PFSK-1 (cell line): ENCODE data around the gene CDA.

ENCODE experiments used
- FOXP2 ChIP-seq: optimal IDR thresholded peaks from 2 replicates; pipeline ENCODE3; 2011; ENCODE audit warnings: borderline replicate concordance, control low read depth, inconsistent platforms; ENCODE audit not compliant: insufficient read depth; ENCODE audit errors: extremely low read length, extremely low read depth
- POLR2AphosphoS5 ChIP-seq: IDR thresholded peaks from 2 replicates; pipeline ENCODE4 v1.6.1; 2012; ENCODE audit warnings: low read depth, mild to moderate bottlenecking, control low read depth, low read length, moderate library complexity
- SIN3A ChIP-seq: IDR thresholded peaks from 2 replicates; pipeline ENCODE4 v1.6.1; 2012; ENCODE audit warnings: mild to moderate bottlenecking, low read length, moderate library complexity, borderline replicate concordance; ENCODE audit not compliant: insufficient read depth
- TAF1 ChIP-seq: IDR thresholded peaks from 2 replicates; pipeline ENCODE4 v1.6.1; 2012; ENCODE audit warnings: low read length, control low read depth, borderline replicate concordance; ENCODE audit not compliant: insufficient read depth
- TF ChIP-seq, protein P1 (sequence below), 2 experiments: IDR thresholded peaks; 2 replicates each; pipeline versions ENCODE4 v1.6.1 to v1.8.0; 2011 to 2012; ENCODE audit warnings: low read depth in 2 of 2, low read length in 2 of 2, control low read depth in 1 of 2, inconsistent platforms in 1 of 2, mild to moderate bottlenecking in 1 of 2, moderate library complexity in 1 of 2; ENCODE audit not compliant: insufficient read depth in 1 of 2

DNA sequence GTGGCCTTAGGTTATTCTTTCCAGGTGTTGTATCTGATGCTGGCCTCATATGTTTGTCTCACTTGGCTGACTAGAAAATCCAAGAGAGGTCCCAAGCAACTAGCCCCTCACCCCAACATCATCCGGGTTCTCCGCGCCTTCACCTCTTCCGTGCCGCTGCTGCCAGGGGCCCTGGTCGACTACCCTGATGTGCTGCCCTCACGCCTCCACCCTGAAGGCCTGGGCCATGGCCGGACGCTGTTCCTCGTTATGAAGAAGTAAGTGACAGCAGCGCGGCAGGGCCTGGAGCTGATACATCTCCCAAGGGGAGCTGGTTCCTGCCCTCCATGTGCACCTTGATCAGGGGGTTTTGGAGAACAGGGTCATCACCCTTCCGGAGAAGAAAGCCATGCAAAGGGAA, 55.5 kb downstream of the CDA start:
- TF ChIP-seq POLR2AphosphoS5 (no peak), SIN3A (no peak), TAF1 (no peak), FOXP2 (no peak)
- TF ChIP-seq, protein P1, sequence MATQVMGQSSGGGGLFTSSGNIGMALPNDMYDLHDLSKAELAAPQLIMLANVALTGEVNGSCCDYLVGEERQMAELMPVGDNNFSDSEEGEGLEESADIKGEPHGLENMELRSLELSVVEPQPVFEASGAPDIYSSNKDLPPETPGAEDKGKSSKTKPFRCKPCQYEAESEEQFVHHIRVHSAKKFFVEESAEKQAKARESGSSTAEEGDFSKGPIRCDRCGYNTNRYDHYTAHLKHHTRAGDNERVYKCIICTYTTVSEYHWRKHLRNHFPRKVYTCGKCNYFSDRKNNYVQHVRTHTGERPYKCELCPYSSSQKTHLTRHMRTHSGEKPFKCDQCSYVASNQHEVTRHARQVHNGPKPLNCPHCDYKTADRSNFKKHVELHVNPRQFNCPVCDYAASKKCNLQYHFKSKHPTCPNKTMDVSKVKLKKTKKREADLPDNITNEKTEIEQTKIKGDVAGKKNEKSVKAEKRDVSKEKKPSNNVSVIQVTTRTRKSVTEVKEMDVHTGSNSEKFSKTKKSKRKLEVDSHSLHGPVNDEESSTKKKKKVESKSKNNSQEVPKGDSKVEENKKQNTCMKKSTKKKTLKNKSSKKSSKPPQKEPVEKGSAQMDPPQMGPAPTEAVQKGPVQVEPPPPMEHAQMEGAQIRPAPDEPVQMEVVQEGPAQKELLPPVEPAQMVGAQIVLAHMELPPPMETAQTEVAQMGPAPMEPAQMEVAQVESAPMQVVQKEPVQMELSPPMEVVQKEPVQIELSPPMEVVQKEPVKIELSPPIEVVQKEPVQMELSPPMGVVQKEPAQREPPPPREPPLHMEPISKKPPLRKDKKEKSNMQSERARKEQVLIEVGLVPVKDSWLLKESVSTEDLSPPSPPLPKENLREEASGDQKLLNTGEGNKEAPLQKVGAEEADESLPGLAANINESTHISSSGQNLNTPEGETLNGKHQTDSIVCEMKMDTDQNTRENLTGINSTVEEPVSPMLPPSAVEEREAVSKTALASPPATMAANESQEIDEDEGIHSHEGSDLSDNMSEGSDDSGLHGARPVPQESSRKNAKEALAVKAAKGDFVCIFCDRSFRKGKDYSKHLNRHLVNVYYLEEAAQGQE (IDR thresholded peaks at IDR 0.05; ENCODE audit: insufficient read depth in 1 of 2, low read depth in 2 of 2, low read length in 2 of 2): no peak
